Activated naive CD4-positive, alpha-beta T cell treated with anti-CD3 and anti-CD28 coated beads for 36 hours (primary cell): ENCODE measurements around the gene EPB41L4A. TPM values are rescaled to one million over a fixed set of nuclear protein-coding genes. Genes with fewer than 3 reads are reported as not detected.

ENCODE experiments used
- CTCF ChIA-PET: fragments of 350-600 bp; sonication (Branson Sonifier 250); formaldehyde crosslinking; loops from one replicate; lab custom pipeline; 2021; ENCODE audit warnings: antibody characterized with exemption; lab: Charles Lee
- DNase-seq: peaks from one replicate; pipeline ENCODE4 v3.0.0-alpha.2; 2020
- H3K27ac Mint-ChIP-seq: one replicate; pipeline ENCODE4 v1.8.0; 2021; ENCODE audit warnings: mild to moderate bottlenecking, mixed read lengths
- H3K27me3 Mint-ChIP-seq: one replicate; pipeline ENCODE4 v1.8.0; 2021; ENCODE audit warnings: low read depth, mixed read lengths
- H3K36me3 Mint-ChIP-seq: one replicate; pipeline ENCODE4 v1.8.0; 2021; ENCODE audit warnings: low read depth, mixed read lengths
- H3K4me1 Mint-ChIP-seq: one replicate; pipeline ENCODE4 v1.8.0; 2021; ENCODE audit warnings: low read depth, mixed read lengths
- H3K4me3 Mint-ChIP-seq: one replicate; pipeline ENCODE4 v1.8.0; 2021; ENCODE audit warnings: mild to moderate bottlenecking, moderate library complexity, mixed read lengths
- H3K9me3 Mint-ChIP-seq: one replicate; pipeline ENCODE4 v1.8.0; 2021; ENCODE audit warnings: mixed read lengths
- intact Hi-C: fragments of 100-400 bp; cut with micrococcal nuclease; formaldehyde crosslinking; loops from one replicate; pipeline ENCODE4 v1.15.1; 2023
- total RNA-seq, 2 experiments: library from RNA; stranded (reverse); gene quantifications; one replicate each; pipeline ENCODE4 v1.2.3, GENCODE V29; 2021

Gene EPB41L4A
- total RNA-seq, 2 experiments from 2014 or later = not detected

DNA sequence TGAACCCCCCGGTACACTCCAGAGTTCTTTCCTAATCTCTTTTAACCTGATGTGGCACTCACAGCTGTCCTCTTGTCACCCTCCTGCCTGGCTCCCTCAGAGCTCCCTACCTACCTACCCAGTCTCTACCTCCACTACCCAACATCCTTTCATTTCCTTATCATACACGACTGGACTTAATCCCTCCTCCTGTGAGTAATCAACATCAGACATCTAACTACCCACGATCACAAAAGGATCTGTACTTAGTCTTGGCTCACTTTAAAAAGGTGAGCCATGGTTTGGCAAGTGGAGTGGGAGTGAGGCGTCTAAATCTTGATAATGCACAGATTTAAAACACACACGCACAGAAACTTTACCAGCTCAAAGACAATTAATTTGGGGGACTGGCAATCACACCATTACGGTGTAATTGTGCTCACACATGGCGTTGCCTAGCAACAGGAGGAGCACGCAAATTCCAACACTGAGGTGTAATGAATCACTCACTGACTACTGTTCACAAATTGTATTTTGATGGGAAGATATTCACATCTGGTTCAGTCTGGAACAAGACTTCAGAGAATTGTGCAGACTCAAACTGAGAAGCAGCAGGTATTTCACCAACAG lies 235.9 kb downstream of the EPB41L4A start:
- Mint-ChIP-seq H3K4me1 (no peaks in the 10 kb centered on the region), H3K36me3 (no peaks in the 10 kb centered on the region), H3K27me3 (peaks cover 14% of the 10 kb centered on the region), H3K4me3 (no peak overlapping the region), H3K9me3 (no peaks in the 10 kb centered on the region), H3K27ac (no peak overlapping the region)
- CTCF ChIA-PET = interaction anchor here (0.9 to 1.7 kb wide), 2 partner anchors 8 to 14 kb away, joined by 3 to 12 read pairs; no protein-coding TSS in a partner anchor
- intact Hi-C loops = no loop called here
- no peak for DNase-seq

- peaks cover 3% of the 10 kb centered on the region for H3K27me3 Mint-ChIP-seq
- no peaks in the 10 kb centered on the region for H3K36me3 Mint-ChIP-seq
- peaks cover 2% of the 10 kb centered on the region for H3K4me1 Mint-ChIP-seq
- H3K9me3 Mint-ChIP-seq = no peaks in the 10 kb centered on the region
- H3K4me3 Mint-ChIP-seq = no peak overlapping the region
- no peak overlapping the region for H3K27ac Mint-ChIP-seq
- CTCF ChIA-PET = no interaction called here
- intact Hi-C loops = no loop called here
- no peak for DNase-seq
These were observed 239.8 kb downstream of the EPB41L4A start for GRCh38 chr5:112179290-112179689.

DNA sequence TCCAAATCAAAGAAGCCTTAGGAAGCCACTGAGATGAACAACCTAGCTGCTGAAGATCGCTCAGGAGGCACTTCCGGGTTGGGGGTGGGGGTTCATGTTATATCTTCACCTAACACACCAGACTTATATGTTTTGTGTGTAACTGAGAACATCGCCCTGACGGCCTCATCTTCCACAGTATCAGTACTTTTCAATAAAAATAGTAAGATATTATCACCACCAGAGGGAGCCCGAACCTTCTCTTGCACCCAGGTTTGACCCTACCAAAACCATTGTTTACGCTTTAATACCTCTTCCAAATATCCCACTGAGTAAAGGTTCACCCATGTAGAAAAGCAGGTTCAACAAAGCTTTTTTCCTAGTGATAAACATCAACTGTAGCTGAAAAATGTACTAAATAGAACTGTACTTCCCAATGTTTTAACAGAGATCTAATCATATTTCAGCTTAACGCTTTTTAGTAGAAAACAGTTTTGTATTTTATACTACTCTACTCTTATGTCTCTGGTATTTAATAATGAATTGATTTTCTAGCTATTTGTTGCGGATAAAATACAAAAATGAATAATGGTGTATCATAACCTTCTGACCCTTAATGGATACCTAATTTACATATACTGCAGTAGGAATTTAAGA lies 244.0 kb downstream of the EPB41L4A start:
- intact Hi-C loops = loop anchor here (1.0 kb wide), 4 partner anchors 245 to 582 kb away; no protein-coding TSS in a partner anchor

DNA sequence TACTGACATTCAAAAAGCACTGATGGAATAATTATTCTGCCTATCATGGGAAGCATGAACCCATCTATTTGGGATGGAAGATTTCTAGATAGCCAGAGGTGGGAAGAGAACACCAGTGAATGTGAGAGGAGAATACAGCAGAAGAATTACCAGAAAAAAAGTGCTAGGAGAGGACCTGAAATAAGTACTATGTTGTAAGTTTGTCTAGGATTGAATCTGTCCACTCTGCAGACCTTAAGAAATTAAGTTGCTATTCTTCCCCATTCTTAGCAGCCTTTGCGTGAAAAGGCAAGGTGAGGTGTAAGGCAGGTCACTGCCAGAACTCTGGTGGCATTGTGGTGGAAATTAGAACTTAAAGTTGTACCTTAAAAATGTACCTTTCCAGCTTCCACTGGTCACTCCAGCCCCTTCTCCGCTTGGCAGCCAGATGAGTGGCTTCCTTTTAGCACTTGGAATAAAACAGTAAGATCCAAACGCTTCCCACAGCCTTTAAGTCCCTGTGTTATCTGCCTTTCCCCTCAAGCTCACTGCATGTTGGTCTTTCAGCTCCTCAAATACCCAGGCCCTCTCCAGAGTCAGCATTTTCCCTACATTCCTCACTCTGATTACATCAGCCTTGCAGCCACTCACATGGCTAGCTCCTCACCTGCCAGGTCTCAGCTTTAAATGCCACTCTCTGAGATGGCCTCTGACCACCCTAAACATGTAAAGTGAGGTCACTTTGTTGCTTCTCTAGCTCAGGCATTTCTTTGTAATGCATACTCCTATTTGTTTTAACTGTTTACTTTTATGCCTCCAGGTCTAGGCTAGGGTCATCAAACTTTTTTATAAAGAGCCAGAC lies 253.0 kb downstream of the EPB41L4A start:
- Mint-ChIP-seq H3K4me1 (peaks cover 30% of the 10 kb centered on the region), H3K4me3 (no peak overlapping the region), H3K36me3 (peaks cover 50% of the 10 kb centered on the region), H3K9me3 (no peaks in the 10 kb centered on the region), H3K27ac (peak overlapping the region; percentile 20), H3K27me3 (no peaks in the 10 kb centered on the region)
- CTCF ChIA-PET = interaction anchor here (0.5 to 2.7 kb wide), 3 partner anchors 8 to 254 kb away, joined by 3 to 16 read pairs (median 4); no protein-coding TSS in a partner anchor
- DNase-seq = no peak
- intact Hi-C loops = no loop called here

More for the DNA sequence above, 244.0 kb downstream of the EPB41L4A start:
- H3K4me1 Mint-ChIP-seq = peaks cover 2% of the 10 kb centered on the region
- no peaks in the 10 kb centered on the region for H3K9me3 Mint-ChIP-seq
- CTCF ChIA-PET = interaction anchor here (0.7 to 3.1 kb wide), 25 partner anchors 9 to 686 kb away, joined by 3 to 30 read pairs (median 4); partner anchors contain the start of genes EPB41L4A and SRP19
- DNase-seq = peak; percentile 40
- H3K27ac Mint-ChIP-seq = no peak overlapping the region
- no peaks in the 10 kb centered on the region for H3K27me3 Mint-ChIP-seq
- H3K36me3 Mint-ChIP-seq = no peaks in the 10 kb centered on the region
- no peak overlapping the region for H3K4me3 Mint-ChIP-seq

DNA sequence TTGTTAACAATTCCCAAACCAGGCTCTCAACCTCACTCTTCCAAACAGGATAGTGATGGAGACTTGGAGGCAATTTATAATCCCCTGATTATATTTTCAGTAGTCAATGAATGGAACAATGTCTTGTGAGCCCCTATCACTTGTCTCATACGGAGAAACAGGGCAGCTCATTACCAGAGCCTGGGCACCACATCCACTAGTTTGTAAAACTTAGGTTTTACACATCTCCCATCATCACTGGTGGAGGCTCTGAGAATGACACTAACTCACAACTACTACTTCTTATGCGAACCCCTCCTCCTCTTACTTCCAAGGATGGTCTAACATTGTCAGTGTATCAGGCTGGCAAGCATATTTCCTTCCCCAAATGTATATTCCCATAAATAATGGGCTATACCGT lies 253.7 kb downstream of the EPB41L4A start:
- intact Hi-C loops = no loop called here
- peaks cover 32% of the 10 kb centered on the region for H3K4me1 Mint-ChIP-seq
- CTCF ChIA-PET = interaction anchor here (0.5 to 2.7 kb wide), 3 partner anchors 8 to 255 kb away, joined by 3 to 16 read pairs (median 4); no protein-coding TSS in a partner anchor
- H3K4me3 Mint-ChIP-seq = no peak overlapping the region
- peaks cover 51% of the 10 kb centered on the region for H3K36me3 Mint-ChIP-seq
- H3K27ac Mint-ChIP-seq = peak overlapping the region; percentile 12
- no peak for DNase-seq
- H3K27me3 Mint-ChIP-seq = no peaks in the 10 kb centered on the region
- H3K9me3 Mint-ChIP-seq = no peaks in the 10 kb centered on the region

- H3K4me1 Mint-ChIP-seq = peaks cover 43% of the 10 kb centered on the region
- CTCF ChIA-PET = interaction anchor here (0.6 to 3.2 kb wide), 2 partner anchors 12 to 746 kb away, joined by 3 to 25 read pairs; no protein-coding TSS in a partner anchor
- H3K36me3 Mint-ChIP-seq = peaks cover 47% of the 10 kb centered on the region
- H3K27me3 Mint-ChIP-seq = no peaks in the 10 kb centered on the region
- DNase-seq = no peak
- peak overlapping the region; percentile 47 for H3K27ac Mint-ChIP-seq
- intact Hi-C loops = loop anchor here (5.0 kb wide), 6 partner anchors 259 to 1426 kb away; partner anchors contain the start of genes DCP2, REEP5 and SLC25A46
- peak overlapping the region; percentile 18 for H3K4me3 Mint-ChIP-seq
- no peaks in the 10 kb centered on the region for H3K9me3 Mint-ChIP-seq
These were observed 255.6 kb downstream of the EPB41L4A start for GRCh38 chr5:112163435-112163834.

DNA sequence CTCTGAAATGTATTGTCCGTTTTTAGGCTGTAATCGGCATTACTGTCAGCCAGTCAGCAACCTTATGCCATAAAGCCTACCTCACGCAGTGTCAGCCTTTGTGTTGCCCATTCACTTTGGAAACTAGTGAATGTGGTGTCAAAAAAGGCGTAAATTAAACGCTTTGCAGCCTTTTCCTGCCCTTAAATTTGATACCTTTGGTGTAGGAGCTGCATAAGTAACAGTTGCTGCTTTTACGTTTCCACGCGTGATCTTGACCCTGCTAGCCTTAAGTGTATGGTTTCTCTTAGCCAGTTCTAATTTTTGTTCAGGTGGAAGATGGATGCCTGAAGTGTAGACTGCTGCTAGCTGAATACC lies 257.7 kb downstream of the EPB41L4A start:
- no peak for DNase-seq
- Mint-ChIP-seq H3K4me1 (peaks cover 43% of the 10 kb centered on the region), H3K27ac (peak overlapping the region; percentile 66), H3K36me3 (peaks cover 41% of the 10 kb centered on the region), H3K4me3 (peak overlapping the region; percentile 86), H3K27me3 (no peaks in the 10 kb centered on the region), H3K9me3 (peaks cover 4% of the 10 kb centered on the region)
- intact Hi-C loops = loop anchor here (2.0 to 5.0 kb wide), 7 partner anchors 261 to 1424 kb away; partner anchors contain the start of genes DCP2, REEP5, SLC25A46 and SRP19
- CTCF ChIA-PET = interaction anchor here (1.2 to 3.2 kb wide), 3 partner anchors 15 to 609 kb away, joined by 3 to 25 read pairs (median 4); no protein-coding TSS in a partner anchor

DNA sequence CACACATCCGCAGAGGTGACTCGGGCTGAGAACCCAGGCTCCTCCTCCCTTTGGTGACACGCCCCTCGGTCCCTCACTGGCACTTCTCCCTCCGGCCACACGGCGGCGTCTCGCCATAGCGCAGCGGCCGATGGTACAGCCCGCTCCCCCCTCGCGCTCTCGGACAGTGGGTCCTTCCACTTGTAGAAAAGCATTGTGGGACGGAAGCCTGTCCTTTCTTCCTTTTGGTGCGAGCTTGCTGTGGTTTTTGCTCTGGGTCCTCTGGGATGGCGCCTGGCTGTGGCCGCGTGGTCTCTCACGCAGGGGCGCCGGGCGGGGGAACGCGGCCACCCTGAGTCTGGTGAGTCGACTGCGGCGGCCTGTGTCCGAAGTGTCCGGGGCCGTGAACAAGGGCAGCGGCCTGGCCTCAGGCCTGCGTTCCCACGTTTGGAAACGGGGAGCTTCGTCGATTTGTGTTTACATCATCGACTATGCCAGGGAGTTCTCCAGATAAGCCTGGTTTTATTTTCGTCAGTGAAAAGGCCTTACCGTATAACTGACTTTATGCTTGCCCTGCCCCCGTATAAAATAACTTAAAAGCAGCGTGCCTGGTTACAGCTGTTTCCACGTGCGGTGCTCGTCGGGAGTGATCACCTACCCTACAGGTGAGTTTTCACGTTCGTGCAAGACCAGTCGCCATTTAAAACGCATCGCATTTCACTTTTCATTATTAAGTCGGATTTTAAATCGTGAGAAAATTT lies 258.3 kb downstream of the EPB41L4A start:
- intact Hi-C loops = loop anchor here (1.0 to 5.0 kb wide), 10 partner anchors 261 to 1424 kb away; partner anchors contain the start of genes DCP2, REEP5, SLC25A46 and SRP19
- Mint-ChIP-seq H3K9me3 (peaks cover 4% of the 10 kb centered on the region), H3K27me3 (no peaks in the 10 kb centered on the region), H3K36me3 (peaks cover 37% of the 10 kb centered on the region), H3K4me1 (peaks cover 43% of the 10 kb centered on the region), H3K4me3 (peak overlapping the region; percentile 86), H3K27ac (peak overlapping the region; percentile 70)
- CTCF ChIA-PET = interaction anchor here (1.0 to 3.2 kb wide), 4 partner anchors 15 to 649 kb away, joined by 3 to 25 read pairs (median 4); partner anchors contain the start of gene STARD4
- peak; percentile 94 for DNase-seq

- CTCF ChIA-PET = interaction anchor here (0.8 kb wide), 1 partner anchor 14 kb away, joined by 7 read pairs; no protein-coding TSS in a partner anchor
- intact Hi-C loops = loop anchor here (5.0 kb wide), 1 partner anchor 532 kb away; no protein-coding TSS in a partner anchor
- Mint-ChIP-seq H3K27ac (no peak overlapping the region), H3K27me3 (no peaks in the 10 kb centered on the region), H3K4me3 (no peak overlapping the region), H3K36me3 (peaks cover 28% of the 10 kb centered on the region), H3K4me1 (peaks cover 47% of the 10 kb centered on the region), H3K9me3 (peaks cover 4% of the 10 kb centered on the region)
- DNase-seq = no peak
These were observed 259.6 kb downstream of the EPB41L4A start for GRCh38 chr5:112159435-112159834.

- CTCF ChIA-PET = no interaction called here
- Mint-ChIP-seq H3K4me3 (no peak overlapping the region), H3K27me3 (no peaks in the 10 kb centered on the region), H3K9me3 (peaks cover 4% of the 10 kb centered on the region), H3K4me1 (peaks cover 24% of the 10 kb centered on the region), H3K27ac (no peak overlapping the region), H3K36me3 (peaks cover 2% of the 10 kb centered on the region)
- no peak for DNase-seq
- intact Hi-C loops = loop anchor here (5.0 kb wide), 1 partner anchor 529 kb away; no protein-coding TSS in a partner anchor
These were observed 262.9 kb downstream of the EPB41L4A start for GRCh38 chr5:112156211-112156610.
